WI38 (cell line): ENCODE data around the gene CADM4.
"Not testable (repeated sequence)": the region's sequence is repeated elsewhere in the genome, so short reads cannot be mapped to it uniquely, and the experiment has no call there.

Source experiments
- H3K4me3 ChIP-seq: 2 replicates; pipeline ENCODE4 v1.5.1; 2011; ENCODE audit warnings: low read depth, mild to moderate bottlenecking, control low read depth, low read length
- CTCF ChIP-seq: IDR thresholded peaks from 2 replicates; pipeline ENCODE4 v1.5.1; 2012; ENCODE audit warnings: low read depth, mild to moderate bottlenecking, control low read depth, low read length

CADM4 gene

GRCh38 chr19:43639519-43640423 is at the start of gene CADM4:
Gene CADM4, minus strand, starts transcription at chr19:43639850. Its CDS starts 60 bp downstream, at chr19:43639790.
- peak within 1 kb of the TSS; percentile 55 for H3K4me3 ChIP-seq
- no peak for TF ChIP-seq CTCF

- no peak overlapping the region for H3K4me3 ChIP-seq
- TF ChIP-seq CTCF, result no peak
Observed at GRCh38 chr19:43688059-43688701, 48.5 kb upstream of the CADM4 start.

GRCh38 chr19:43687660-43687997 is 48.0 kb upstream of the CADM4 start:
- no peak for TF ChIP-seq CTCF
- no peak overlapping the region for H3K4me3 ChIP-seq

- no peak for TF ChIP-seq CTCF
- H3K4me3 ChIP-seq, result no peak overlapping the region
Observed at GRCh38 chr19:43684326-43684725, 44.7 kb upstream of the CADM4 start.

DNA sequence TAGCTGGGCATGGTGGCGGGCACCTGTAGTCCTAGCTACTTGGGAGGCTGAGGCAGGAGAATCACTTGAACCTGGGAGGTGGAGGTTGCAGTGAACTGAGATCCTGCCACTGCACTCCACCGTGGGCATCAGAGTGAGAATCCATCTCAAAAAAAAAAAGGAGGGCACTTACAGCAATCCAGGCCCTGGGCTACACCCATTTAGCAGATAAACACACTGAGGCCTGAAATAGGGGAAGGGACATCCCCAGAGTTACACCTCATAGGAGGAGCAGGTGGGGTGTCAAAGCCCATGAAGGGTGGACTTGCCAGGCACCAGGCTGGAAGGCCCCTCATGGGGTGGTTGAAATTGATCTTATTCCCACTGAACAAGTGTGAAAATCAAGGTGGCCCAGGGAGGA is 44.3 kb upstream of the CADM4 start:
- no peak overlapping the region for H3K4me3 ChIP-seq
- TF ChIP-seq CTCF, result no peak

- no peak overlapping the region for H3K4me3 ChIP-seq
- no peak for TF ChIP-seq CTCF
Observed at GRCh38 chr19:43682824-43683661, 43.4 kb upstream of the CADM4 start.

- not testable (repeated sequence) for H3K4me3 ChIP-seq
Observed at GRCh38 chr19:43682269-43682668, 42.6 kb upstream of the CADM4 start.
